ENCODE data around the gene MAML3.

MAML3 gene

DNA sequence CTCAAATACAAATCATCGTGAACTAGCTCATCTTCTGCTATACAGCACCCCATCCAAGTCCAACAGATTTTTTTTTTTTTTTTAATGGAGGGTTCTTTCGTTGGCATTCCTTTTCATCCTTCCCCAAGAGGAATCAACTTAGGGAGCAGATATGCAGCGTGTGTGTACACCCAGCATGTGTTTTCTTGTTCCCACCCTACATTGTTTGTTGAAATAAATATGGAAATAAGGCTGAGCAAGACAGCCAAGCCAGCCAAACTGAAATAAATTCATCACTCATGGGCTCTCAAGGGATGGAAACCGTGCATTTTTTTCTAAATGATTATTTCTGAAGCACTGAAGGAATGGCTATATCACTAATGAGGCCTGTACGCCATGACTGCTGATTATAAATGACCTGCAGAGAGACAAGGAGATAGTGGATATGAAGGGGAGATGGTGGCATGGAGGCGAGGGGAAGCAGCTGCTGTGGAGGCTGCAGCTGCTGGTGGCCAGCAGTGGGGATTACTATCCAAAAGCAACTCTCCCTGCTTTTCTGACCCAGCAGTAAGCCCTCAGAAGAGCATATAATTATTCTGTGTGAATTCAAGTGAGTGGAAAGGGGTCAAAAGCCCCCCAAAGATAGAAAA lies 314.5 kb downstream of the MAML3 start:
- Histone ChIP-seq H3K27ac (no peak overlapping the region), H3K4me3 (ENCODE audit: low read depth in 1 of 2, low read length in 1 of 2) (no peak overlapping the region), H3K4me1 (ENCODE audit: control insufficient read depth in 1 of 2, insufficient read depth in 1 of 2, low read depth in 1 of 2, low read length in 1 of 2) (peaks cover 40 to 46% of the 10 kb centered on the region in 2 experiments), H3K9me3 (no peaks in the 10 kb centered on the region), H3K27me3 (no peaks in the 10 kb centered on the region), H3K36me3 (no peaks in the 10 kb centered on the region)
- TF ChIP-seq, protein P1, sequence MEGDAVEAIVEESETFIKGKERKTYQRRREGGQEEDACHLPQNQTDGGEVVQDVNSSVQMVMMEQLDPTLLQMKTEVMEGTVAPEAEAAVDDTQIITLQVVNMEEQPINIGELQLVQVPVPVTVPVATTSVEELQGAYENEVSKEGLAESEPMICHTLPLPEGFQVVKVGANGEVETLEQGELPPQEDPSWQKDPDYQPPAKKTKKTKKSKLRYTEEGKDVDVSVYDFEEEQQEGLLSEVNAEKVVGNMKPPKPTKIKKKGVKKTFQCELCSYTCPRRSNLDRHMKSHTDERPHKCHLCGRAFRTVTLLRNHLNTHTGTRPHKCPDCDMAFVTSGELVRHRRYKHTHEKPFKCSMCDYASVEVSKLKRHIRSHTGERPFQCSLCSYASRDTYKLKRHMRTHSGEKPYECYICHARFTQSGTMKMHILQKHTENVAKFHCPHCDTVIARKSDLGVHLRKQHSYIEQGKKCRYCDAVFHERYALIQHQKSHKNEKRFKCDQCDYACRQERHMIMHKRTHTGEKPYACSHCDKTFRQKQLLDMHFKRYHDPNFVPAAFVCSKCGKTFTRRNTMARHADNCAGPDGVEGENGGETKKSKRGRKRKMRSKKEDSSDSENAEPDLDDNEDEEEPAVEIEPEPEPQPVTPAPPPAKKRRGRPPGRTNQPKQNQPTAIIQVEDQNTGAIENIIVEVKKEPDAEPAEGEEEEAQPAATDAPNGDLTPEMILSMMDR (IDR thresholded peaks at IDR 0.05), result no peak

GRCh38 chr4:139838811-139839210 lies 315.2 kb downstream of the MAML3 start:
- no peaks in the 10 kb centered on the region for H3K27me3 ChIP-seq
- no peak overlapping the region for H3K4me3 ChIP-seq (ENCODE audit: low read depth in 1 of 2, low read length in 1 of 2)
- no peaks in the 10 kb centered on the region for H3K9me3 ChIP-seq
- TF ChIP-seq, protein P1 (IDR thresholded peaks at IDR 0.05), result no peak
- H3K36me3 ChIP-seq, result no peaks in the 10 kb centered on the region
- no peak overlapping the region for H3K27ac ChIP-seq
- H3K4me1 ChIP-seq (ENCODE audit: control insufficient read depth in 1 of 2, insufficient read depth in 1 of 2, low read depth in 1 of 2, low read length in 1 of 2), result peaks cover 33 to 39% of the 10 kb centered on the region in 2 experiments

DNA sequence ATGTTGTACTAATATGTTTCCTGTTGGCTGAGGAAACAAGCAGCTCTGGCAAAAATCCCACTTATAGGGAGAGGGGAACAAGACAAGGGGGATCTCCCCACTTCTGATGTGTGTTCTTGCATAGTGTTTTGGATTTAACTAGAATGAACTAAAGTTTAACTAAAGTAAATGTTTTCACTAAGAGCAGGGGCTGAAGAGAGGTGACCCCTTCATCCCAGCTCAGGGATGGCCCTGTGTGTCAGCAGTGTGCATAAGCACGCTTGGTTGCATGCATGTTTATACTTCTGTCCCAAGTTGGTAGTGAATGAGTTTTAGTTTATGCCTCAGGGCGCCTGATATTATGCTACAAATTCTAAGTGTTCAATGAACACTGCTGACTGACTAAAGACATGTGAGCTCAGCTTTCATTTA lies 319.0 kb downstream of the MAML3 start:
- H3K4me3 ChIP-seq (ENCODE audit: low read depth in 1 of 2, low read length in 1 of 2), result no peak overlapping the region
- H3K27ac ChIP-seq, result no peak overlapping the region
- H3K36me3 ChIP-seq, result no peaks in the 10 kb centered on the region
- TF ChIP-seq, protein P1 (IDR thresholded peaks at IDR 0.05), result no peak
- H3K4me1 ChIP-seq (ENCODE audit: control insufficient read depth in 1 of 2, insufficient read depth in 1 of 2, low read depth in 1 of 2, low read length in 1 of 2), result peaks cover under 1% of the 10 kb centered on the region in 2 experiments
- no peaks in the 10 kb centered on the region for H3K9me3 ChIP-seq
- no peaks in the 10 kb centered on the region for H3K27me3 ChIP-seq

DNA sequence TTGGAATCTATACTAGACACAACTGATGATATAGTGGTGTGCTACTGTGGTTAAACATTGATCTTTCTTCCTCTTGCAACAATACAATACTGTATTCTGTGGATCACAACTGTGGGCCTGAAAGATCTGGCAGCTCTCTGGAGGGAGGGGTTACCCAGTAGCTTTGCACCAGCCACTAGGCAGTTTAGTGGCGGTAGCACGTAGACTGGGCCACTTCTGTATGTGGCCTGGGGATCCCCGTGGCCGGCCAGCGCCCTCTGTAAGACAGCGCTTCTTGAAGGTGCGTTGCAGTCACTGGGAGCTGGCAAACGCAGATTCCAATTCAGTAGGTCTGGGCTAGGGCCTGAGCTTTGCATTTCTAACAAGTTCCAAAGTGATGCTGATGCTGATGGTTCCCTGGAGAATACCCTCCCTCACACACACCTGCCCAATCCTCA lies 319.7 kb downstream of the MAML3 start:
- Histone ChIP-seq H3K4me3 (ENCODE audit: low read depth in 1 of 2, low read length in 1 of 2) (no peak overlapping the region), H3K36me3 (no peaks in the 10 kb centered on the region), H3K9me3 (no peaks in the 10 kb centered on the region), H3K4me1 (ENCODE audit: control insufficient read depth in 1 of 2, insufficient read depth in 1 of 2, low read depth in 1 of 2, low read length in 1 of 2) (peaks cover 4 to 8% of the 10 kb centered on the region in 2 experiments), H3K27me3 (no peaks in the 10 kb centered on the region), H3K27ac (no peak overlapping the region)
- TF ChIP-seq, protein P1 (IDR thresholded peaks at IDR 0.05), result no peak

- no peaks in the 10 kb centered on the region for H3K9me3 ChIP-seq
- H3K4me3 ChIP-seq (ENCODE audit: low read depth in 1 of 2, low read length in 1 of 2), result no peak overlapping the region
- no peaks in the 10 kb centered on the region for H3K36me3 ChIP-seq
- peaks cover 8 to 11% of the 10 kb centered on the region in 2 experiments for H3K4me1 ChIP-seq (ENCODE audit: control insufficient read depth in 1 of 2, insufficient read depth in 1 of 2, low read depth in 1 of 2, low read length in 1 of 2)
- H3K27me3 ChIP-seq, result no peaks in the 10 kb centered on the region
- H3K27ac ChIP-seq, result no peak overlapping the region
- TF ChIP-seq, protein P1 (IDR thresholded peaks at IDR 0.05), result no peak
These were observed 320.7 kb downstream of the MAML3 start for GRCh38 chr4:139833151-139833910.
